Thyroid gland (tissue), 4 donors: ENCODE measurements around the gene ANAPC7. TPM values are rescaled to one million over a fixed set of nuclear protein-coding genes. Genes with fewer than 3 reads are reported as not detected.

Experiments
- DNase-seq, 2 donors: peaks; one replicate each; pipeline ENCODE4 v3.0.0-alpha.2; 2019
- H3K27ac ChIP-seq, 3 donors: fragments of 200-600 bp; sonication (generic); 1 replicate in 2 of 3; 2 replicates in 1 of 3; pipeline ENCODE4 v1.5.1; 2016 to 2019; ENCODE audit warnings: mild to moderate bottlenecking in 1 of 3, moderate library complexity in 1 of 3
- H3K27me3 ChIP-seq: fragments of 200-600 bp; sonication (generic); one replicate; pipeline ENCODE4 v1.5.1; 2019
- H3K36me3 ChIP-seq, 2 donors: fragments of 200-600 bp; sonication (generic); one replicate each; pipeline ENCODE4 v1.5.1; 2016 to 2019
- H3K4me1 ChIP-seq, 2 donors: fragments of 200-600 bp; sonication (generic); one replicate each; pipeline ENCODE4 v1.5.1; 2017 to 2019
- H3K4me3 ChIP-seq, 3 donors: fragments of 200-600 bp; sonication (generic); replicated peaks in 1 of 3; 1 replicate in 2 of 3; 2 replicates in 1 of 3; pipeline ENCODE4 v1.5.1; 2016; ENCODE audit warnings: mild to moderate bottlenecking in 1 of 3
- H3K9me3 ChIP-seq: fragments of 200-600 bp; sonication (generic); one replicate; pipeline ENCODE4 v1.5.1; 2017
- CTCF ChIP-seq, 6 experiments: fragments of 200-600 bp in 3 of 6; fragments of 450-650 bp in 3 of 6; sonication (generic) in 3 of 6; IDR thresholded peaks; one replicate each; pipeline ENCODE4 v1.5.1; 2016 to 2019; ENCODE audit warnings: antibody characterized with exemption in 6 of 6, mild to moderate bottlenecking in 2 of 6, inconsistent platforms in 1 of 6, moderate library complexity in 1 of 6
- POLR2A ChIP-seq, 2 donors: fragments of 450-650 bp; IDR thresholded peaks; one replicate each; pipeline ENCODE4 v1.6.1; 2017; ENCODE audit warnings: antibody characterized with exemption in 2 of 2, mild to moderate bottlenecking in 2 of 2, moderate library complexity in 1 of 2
- WGBS, 2 donors: methylation state at CpG; one replicate each; pipeline ENCODE4 v1.1.5; 2017; 5-methylcytosine and 5-hydroxymethylcytosine counted together
- intact Hi-C: fragments of 100-400 bp; cut with DNase I; formaldehyde crosslinking; loops from one replicate; pipeline ENCODE4 v1.15.1; 2023
- total RNA-seq, 4 donors: library from RNA; depleted of rRNA; stranded (reverse); fragments of >200 nt; gene quantifications; one replicate each; pipeline ENCODE4 v1.2.3, GENCODE V29; 2016

Gene ANAPC7
- total RNA-seq, 4 donors from 2014 or later: 49.4 to 61.9 (median 50.9) TPM

GRCh38 chr12:110373425-110373824 is 30.1 kb downstream of the ANAPC7 start:
- peaks cover 32 to 44% of the 10 kb centered on the region in 2 donors for H3K4me1 ChIP-seq
- TF ChIP-seq CTCF (IDR thresholded peaks at IDR 0.05) (no peak), POLR2A (IDR thresholded peaks at IDR 0.05) (no peak)
- H3K27me3 ChIP-seq: no peaks in the 10 kb centered on the region
- WGBS, 2 donors: 75 to 100% methylated on average over 1 to 2 of the region's 2 CpGs
- H3K4me3 ChIP-seq: no peak overlapping the region
- DNase-seq: no peak
- H3K27ac ChIP-seq: peak overlapping the region; percentile 1 to 99 (median 95)
- peaks cover 15 to 29% of the 10 kb centered on the region in 2 donors for H3K36me3 ChIP-seq
- intact Hi-C loops: no loop called here
- H3K9me3 ChIP-seq: no peaks in the 10 kb centered on the region

- peaks cover 33 to 45% of the 10 kb centered on the region in 2 donors for H3K4me1 ChIP-seq
- H3K9me3 ChIP-seq: no peaks in the 10 kb centered on the region
- WGBS, 2 donors: 74 to 84% methylated on average over 4 of the region's 4 CpGs
- no peak overlapping the region for H3K4me3 ChIP-seq
- peak overlapping the region in 2 of 3 donors; percentile 95 to 99 for H3K27ac ChIP-seq
- H3K27me3 ChIP-seq: no peaks in the 10 kb centered on the region
- H3K36me3 ChIP-seq: peaks cover 15 to 25% of the 10 kb centered on the region in 2 donors
- no peak for DNase-seq
- no peak for TF ChIP-seq POLR2A (IDR thresholded peaks at IDR 0.05)
- no peak for TF ChIP-seq CTCF (IDR thresholded peaks at IDR 0.05)
- intact Hi-C loops: no loop called here
Observed at GRCh38 chr12:110373025-110373424, 30.5 kb downstream of the ANAPC7 start.

- peak overlapping the region; percentile 94 to 99 (median 95) for H3K27ac ChIP-seq
- no peaks in the 10 kb centered on the region for H3K27me3 ChIP-seq
- no peaks in the 10 kb centered on the region for H3K9me3 ChIP-seq
- intact Hi-C loops: no loop called here
- peaks cover 15 to 20% of the 10 kb centered on the region in 2 donors for H3K36me3 ChIP-seq
- 76 to 96% methylated on average over 4 to 6 of the region's 7 CpGs for WGBS, 2 donors
- peaks cover 36 to 53% of the 10 kb centered on the region in 2 donors for H3K4me1 ChIP-seq
- DNase-seq: no peak
- TF ChIP-seq POLR2A (IDR thresholded peaks at IDR 0.05): no peak
- TF ChIP-seq CTCF (IDR thresholded peaks at IDR 0.05): no peak
- H3K4me3 ChIP-seq: no peak overlapping the region
Observed at GRCh38 chr12:110372056-110372425, 31.5 kb downstream of the ANAPC7 start.

DNA sequence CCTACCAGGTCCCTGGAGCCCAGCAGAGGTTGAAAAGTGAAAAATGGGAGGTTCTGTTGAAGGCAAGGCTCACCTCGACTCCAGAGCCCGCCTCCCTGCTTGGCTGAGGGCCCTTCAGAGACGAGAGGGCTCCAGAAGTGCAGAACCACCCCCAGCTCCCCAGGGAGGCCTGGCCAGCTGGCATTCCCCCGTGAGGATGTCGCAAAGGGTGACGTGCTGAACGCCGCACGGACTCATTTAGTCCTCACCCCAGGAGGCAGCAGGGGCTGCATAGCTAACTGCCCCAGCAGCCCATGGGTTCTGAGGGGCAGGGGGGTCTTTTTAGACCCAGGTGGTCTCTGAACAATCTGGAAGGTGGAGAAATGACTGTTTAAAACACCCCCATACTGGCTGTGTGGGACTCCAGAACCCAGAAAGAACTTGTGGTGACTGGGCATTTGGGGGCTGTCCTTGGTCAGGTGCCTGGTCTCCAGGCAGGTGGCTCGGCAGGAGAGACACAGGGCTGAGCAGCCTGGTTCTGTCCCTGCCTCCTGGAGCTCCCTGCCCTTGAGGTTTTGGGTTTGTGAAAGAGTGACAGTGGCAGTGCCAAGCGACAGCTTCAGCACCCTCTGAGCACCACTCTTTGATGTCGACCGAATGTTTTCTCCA is 32.0 kb downstream of the ANAPC7 start:
- no peaks in the 10 kb centered on the region for H3K9me3 ChIP-seq
- WGBS, 2 donors: 14 to 45% methylated on average over 4 to 13 of the region's 13 CpGs
- H3K36me3 ChIP-seq: peaks cover 15 to 20% of the 10 kb centered on the region in 2 donors
- peaks cover 41 to 59% of the 10 kb centered on the region in 2 donors for H3K4me1 ChIP-seq
- TF ChIP-seq CTCF (IDR thresholded peaks at IDR 0.05) (peak in 1 of 6 experiments; percentile 7), POLR2A (IDR thresholded peaks at IDR 0.05) (peak in 1 of 2 donors; percentile 90)
- no peaks in the 10 kb centered on the region for H3K27me3 ChIP-seq
- intact Hi-C loops: no loop called here
- no peak overlapping the region for H3K4me3 ChIP-seq
- peak overlapping the region; percentile 94 to 99 (median 95) for H3K27ac ChIP-seq
- DNase-seq: peak; percentile 97 to 98

DNA sequence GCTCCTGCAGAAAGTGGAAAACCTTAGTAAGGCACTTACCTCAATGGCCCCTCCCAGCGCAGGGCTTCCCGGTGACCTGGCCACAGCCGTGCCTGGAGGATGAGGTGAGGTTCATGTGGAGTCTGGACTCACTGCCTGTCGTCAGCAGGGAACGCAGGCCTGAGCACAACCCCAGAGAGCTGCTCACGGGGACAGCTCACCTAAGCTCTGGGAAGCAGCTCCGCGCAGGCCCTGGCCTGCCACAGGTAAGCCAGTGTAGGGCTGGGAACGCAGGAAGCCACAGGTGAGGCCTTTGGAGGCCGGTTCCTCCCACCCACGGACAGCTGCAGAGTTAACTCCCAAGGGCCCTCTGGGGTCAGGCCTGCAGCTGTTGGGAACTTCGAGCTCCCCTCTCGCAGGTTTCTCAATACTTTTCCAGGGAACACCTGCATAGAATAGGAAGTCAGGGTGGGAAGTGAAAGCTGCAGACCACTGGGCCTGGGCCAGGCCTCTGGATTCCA is 32.7 kb downstream of the ANAPC7 start:
- peaks cover 48 to 66% of the 10 kb centered on the region in 2 donors for H3K4me1 ChIP-seq
- TF ChIP-seq CTCF (IDR thresholded peaks at IDR 0.05) (no peak), POLR2A (IDR thresholded peaks at IDR 0.05) (no peak)
- no peaks in the 10 kb centered on the region for H3K27me3 ChIP-seq
- DNase-seq: peak; percentile 34 to 38
- WGBS, 2 donors: 61% methylated on average over 7 of the region's 13 CpGs; no CpG with 5 or more reads in 1 of the 2 donors
- H3K4me3 ChIP-seq: no peak overlapping the region
- peaks cover 11 to 17% of the 10 kb centered on the region in 2 donors for H3K36me3 ChIP-seq
- no peaks in the 10 kb centered on the region for H3K9me3 ChIP-seq
- peak overlapping the region; percentile 94 to 99 (median 95) for H3K27ac ChIP-seq
- intact Hi-C loops: no loop called here
